Spleen (tissue), 7 donors: ENCODE data around the gene CSH1.

ENCODE experiments used
- POLR2A ChIP-seq, 3 donors: fragments of 450-650 bp; IDR thresholded peaks; one replicate each; pipeline ENCODE4 v1.5.1; 2017; ENCODE audit warnings: antibody characterized with exemption in 3 of 3, mild to moderate bottlenecking in 1 of 3
- POLR2AphosphoS5 ChIP-seq, 3 donors: sonication (generic); formaldehyde crosslinking; IDR thresholded peaks; one replicate each; pipeline ENCODE4 v1.5.1; 2017; ENCODE audit warnings: antibody characterized with exemption in 3 of 3
- TF ChIP-seq, protein P1 (sequence below), 11 experiments: fragments of 200-600 bp in 7 of 11; fragments of 450-650 bp in 4 of 11; sonication (generic) in 4 of 11; IDR thresholded peaks in 8 of 11; conservative IDR thresholded peaks in 3 of 11; 1 replicate in 7 of 11; 2 replicates in 4 of 11; pipeline versions ENCODE4 v1.4.0 to v1.8.0; 2016 to 2021; ENCODE audit warnings: antibody characterized with exemption in 11 of 11, inconsistent platforms in 4 of 11, mild to moderate bottlenecking in 1 of 11
- donor health status: DM: no; HTN: no; CAD: no; lungs with moderate emphysema.
- donor health status: DM: no; HTN: no; CAD: no.
- donor health status: DM: no; HTN: no; CAD: no.

DNA sequence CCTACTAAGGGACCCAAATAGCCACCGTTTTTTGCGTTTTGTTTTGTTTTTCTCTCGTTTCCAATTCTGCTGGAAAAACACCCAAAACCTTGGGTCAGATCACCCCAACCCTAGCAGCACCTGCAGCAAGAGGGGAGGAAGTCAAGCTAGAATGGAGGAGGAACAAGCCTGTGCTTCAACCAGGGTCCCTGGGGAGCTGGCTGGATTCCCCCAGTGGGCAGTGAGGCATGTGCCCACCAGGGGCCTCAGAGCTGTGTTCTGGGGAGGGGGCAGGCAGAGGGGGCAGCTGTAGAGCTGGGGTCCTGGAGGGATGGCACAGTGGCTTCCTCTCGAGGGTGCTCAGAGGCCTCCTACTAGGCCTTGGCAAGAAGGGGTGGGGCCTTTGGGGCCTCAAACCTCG, 29.2 kb upstream of the CSH1 start:
- TF ChIP-seq POLR2AphosphoS5 (IDR thresholded peaks at IDR 0.05) (peak; percentile 77 to 83 (median 79)), POLR2A (IDR thresholded peaks at IDR 0.05) (no peak)
- TF ChIP-seq, protein P1, sequence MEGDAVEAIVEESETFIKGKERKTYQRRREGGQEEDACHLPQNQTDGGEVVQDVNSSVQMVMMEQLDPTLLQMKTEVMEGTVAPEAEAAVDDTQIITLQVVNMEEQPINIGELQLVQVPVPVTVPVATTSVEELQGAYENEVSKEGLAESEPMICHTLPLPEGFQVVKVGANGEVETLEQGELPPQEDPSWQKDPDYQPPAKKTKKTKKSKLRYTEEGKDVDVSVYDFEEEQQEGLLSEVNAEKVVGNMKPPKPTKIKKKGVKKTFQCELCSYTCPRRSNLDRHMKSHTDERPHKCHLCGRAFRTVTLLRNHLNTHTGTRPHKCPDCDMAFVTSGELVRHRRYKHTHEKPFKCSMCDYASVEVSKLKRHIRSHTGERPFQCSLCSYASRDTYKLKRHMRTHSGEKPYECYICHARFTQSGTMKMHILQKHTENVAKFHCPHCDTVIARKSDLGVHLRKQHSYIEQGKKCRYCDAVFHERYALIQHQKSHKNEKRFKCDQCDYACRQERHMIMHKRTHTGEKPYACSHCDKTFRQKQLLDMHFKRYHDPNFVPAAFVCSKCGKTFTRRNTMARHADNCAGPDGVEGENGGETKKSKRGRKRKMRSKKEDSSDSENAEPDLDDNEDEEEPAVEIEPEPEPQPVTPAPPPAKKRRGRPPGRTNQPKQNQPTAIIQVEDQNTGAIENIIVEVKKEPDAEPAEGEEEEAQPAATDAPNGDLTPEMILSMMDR (IDR thresholded peaks at IDR 0.05 in 8 of 11, conservative IDR thresholded peaks at IDR 0.05 in 3 of 11) = peak in 1 of 11 experiments; percentile 16
